Endothelial cell of umbilical vein (primary cell): Measurements from ENCODE around the gene AP4M1. TPM values are rescaled to one million over a fixed set of nuclear protein-coding genes. Genes with fewer than 3 reads are reported as not detected.
A peak's percentile ranks its signal among the peaks of the same experiment; 100 is the strongest.

Source experiments
- BruUV-seq: library from RNA; stranded (reverse); fragments of 400-500 nt; replicated peaks from 2 replicates; lab custom pipeline; 2021; lab: Mats Ljungman, UMichigan
- CTCF ChIA-PET: fragments of 300-600, 350-600 bp; sonication (Branson Sonifier 250); formaldehyde crosslinking; loops from one replicate; lab custom pipeline; 2021; ENCODE audit warnings: antibody characterized with exemption, inconsistent platforms; lab: Charles Lee
- POLR2A ChIA-PET: fragments of 300-600, 350-600 bp; sonication (Branson Sonifier 250); formaldehyde crosslinking; loops from one replicate; lab custom pipeline; 2021; ENCODE audit warnings: antibody characterized with exemption, inconsistent platforms; lab: Charles Lee
- DNase-seq: peaks from one replicate; pipeline ENCODE4 v3.0.0-alpha.2; 2011; ENCODE audit warnings: low read depth, low spot score
- FAIRE-seq: peaks from 2 replicates; lab custom pipeline; 2011; peaks lifted over from hg19 to GRCh38; lab: Jason Lieb, UNC
- H2AFZ ChIP-seq: 2 replicates; pipeline ENCODE4 v1.6.0; 2012; ENCODE audit warnings: low read depth, low read length, control low read depth, inconsistent platforms
- H3K27ac ChIP-seq: 2 replicates; pipeline ENCODE4 v1.5.1; 2011; ENCODE audit warnings: low read depth, mild to moderate bottlenecking, control low read depth, low read length, moderate library complexity; ENCODE audit not compliant: insufficient read depth
- H3K27me3 ChIP-seq, 2 experiments: 2 replicates each; pipeline versions ENCODE4 v1.6.0 to v1.6.1; 2011; ENCODE audit warnings: low read length in 2 of 2, mixed read lengths in 1 of 2; ENCODE audit not compliant: control insufficient read depth in 2 of 2, insufficient read depth in 2 of 2
- H3K36me3 ChIP-seq, 2 experiments: 2 replicates in 1 of 2; 3 replicates in 1 of 2; pipeline ENCODE4 v1.5.1; 2011; ENCODE audit warnings: low read length in 2 of 2, mild to moderate bottlenecking in 1 of 2, moderate library complexity in 1 of 2; ENCODE audit not compliant: control insufficient read depth in 2 of 2, insufficient read depth in 2 of 2; ENCODE audit errors: extremely low read depth in 1 of 2
- H3K4me1 ChIP-seq: 3 replicates; pipeline ENCODE4 v1.5.1; 2011; ENCODE audit warnings: mild to moderate bottlenecking, low read length; ENCODE audit not compliant: control insufficient read depth, insufficient read depth; ENCODE audit errors: extremely low read depth
- H3K4me2 ChIP-seq: 2 replicates; pipeline ENCODE4 v1.6.1; 2011; ENCODE audit warnings: low read length, control low read depth, mixed read lengths; ENCODE audit not compliant: insufficient read depth
- H3K4me3 ChIP-seq, 3 experiments: fragments of 200-600 bp in 1 of 3; sonication (generic), shearing (Covaris generic) in 1 of 3; replicated peaks in 1 of 3; 2 replicates each; pipeline ENCODE4 v1.5.1; 2011 to 2016; ENCODE audit warnings: control low read depth in 3 of 3, low read length in 3 of 3, mild to moderate bottlenecking in 2 of 3, inconsistent platforms in 1 of 3, low read depth in 1 of 3, moderate library complexity in 1 of 3; ENCODE audit not compliant: insufficient read depth in 1 of 3
- H3K79me2 ChIP-seq: 2 replicates; pipeline ENCODE4 v1.6.0; 2012; ENCODE audit warnings: low read length, inconsistent platforms; ENCODE audit not compliant: control insufficient read depth, insufficient read depth
- H3K9ac ChIP-seq: replicated peaks from 2 replicates; pipeline ENCODE3; 2011; ENCODE audit warnings: low read length, control low read depth; ENCODE audit not compliant: insufficient read depth; ENCODE audit errors: extremely low read depth
- H3K9me1 ChIP-seq: replicated peaks from 3 replicates; pipeline ENCODE4 v1.6.0; 2011; ENCODE audit warnings: mild to moderate bottlenecking, low read length; ENCODE audit not compliant: control insufficient read depth, insufficient read depth; ENCODE audit errors: extremely low read depth
- H3K9me3 ChIP-seq: replicated peaks from 2 replicates; pipeline ENCODE4 v1.5.1; 2012; ENCODE audit warnings: low read length, inconsistent platforms; ENCODE audit not compliant: control insufficient read depth, insufficient read depth
- H4K20me1 ChIP-seq: replicated peaks from 2 replicates; pipeline ENCODE3; 2011; ENCODE audit warnings: mild to moderate bottlenecking, low read length; ENCODE audit not compliant: control insufficient read depth, insufficient read depth; ENCODE audit errors: extremely low read depth
- CTCF ChIP-seq, 2 donors: IDR thresholded peaks; 1 replicate in 1 of 2; 2 replicates in 1 of 2; pipeline ENCODE4 v1.5.1; 2011; ENCODE audit warnings: low read length in 2 of 2, mild to moderate bottlenecking in 2 of 2, moderate library complexity in 2 of 2, control low read depth in 1 of 2, inconsistent platforms in 1 of 2, low read depth in 1 of 2; ENCODE audit not compliant: insufficient read depth in 1 of 2; ENCODE audit errors: extremely low read depth in 1 of 2
- EZH2 ChIP-seq: IDR thresholded peaks from 2 replicates; pipeline ENCODE4 v1.6.1; 2012; ENCODE audit warnings: borderline replicate concordance, low read depth, mild to moderate bottlenecking, moderate library complexity, low read length, inconsistent platforms; ENCODE audit not compliant: severe bottlenecking
- FOS ChIP-seq: IDR thresholded peaks from 2 replicates; pipeline ENCODE4 v1.6.1; 2011; ENCODE audit warnings: mild to moderate bottlenecking, low read length, moderate library complexity, borderline replicate concordance; ENCODE audit not compliant: insufficient read depth
- GATA2 ChIP-seq: IDR thresholded peaks from 2 replicates; pipeline ENCODE4 v1.7.0; 2011; ENCODE audit warnings: low read depth, mild to moderate bottlenecking, moderate library complexity, mixed read lengths, low read length; ENCODE audit not compliant: insufficient read length, insufficient read depth
- JUN ChIP-seq: IDR thresholded peaks from 2 replicates; pipeline ENCODE4 v1.6.1; 2011; ENCODE audit warnings: borderline replicate concordance, low read depth; ENCODE audit not compliant: insufficient read length, insufficient read depth
- MAX ChIP-seq: IDR thresholded peaks from 2 replicates; pipeline ENCODE4 v1.6.1; 2011; ENCODE audit not compliant: insufficient read depth, insufficient read length
- MYC ChIP-seq: IDR thresholded peaks from one replicate; pipeline ENCODE4 v1.6.1; 2011; ENCODE audit warnings: mild to moderate bottlenecking, low read depth, low read length
- POLR2A ChIP-seq: IDR thresholded peaks from 2 replicates; pipeline ENCODE4 v1.6.1; 2012; ENCODE audit warnings: low read depth, mild to moderate bottlenecking, control low read depth, low read length
- POLR2AphosphoS5 ChIP-seq: IDR thresholded peaks from 2 replicates; pipeline ENCODE4 v1.6.1; 2012; ENCODE audit warnings: low read depth, mild to moderate bottlenecking, control low read depth, low read length, moderate library complexity; ENCODE audit not compliant: insufficient read depth
- dilution Hi-C: fragments of 300-500 bp; cut with MboI; formaldehyde crosslinking; loops from one replicate; pipeline ENCODE4 v1.15.0; 2019; ENCODE audit warnings: low sequenced_read_pairs; ENCODE audit not compliant: extremely low pct_ligation_motif_present
- intact Hi-C: fragments of 100-400 bp; cut with micrococcal nuclease; formaldehyde crosslinking; loops from one replicate; pipeline ENCODE4 v1.10.0; 2022
- polyA plus RNA-seq, 4 experiments: library from polyadenylated mRNA; depleted of rRNA in 3 of 4; stranded (reverse) in 3 of 4; unstranded in 1 of 4; fragments of >200 nt; gene quantifications; 2 replicates each; pipeline versions ENCODE4 v1.2.1 to v1.2.3, GENCODE V29; 2011 to 2012; ENCODE audit warnings: missing spikeins in 1 of 4
- total RNA-seq: library from RNA; stranded (reverse); gene quantifications from 2 replicates; pipeline ENCODE4 v1.2.3, GENCODE V29; 2021

The AP4M1 gene
- total and polyA plus RNA-seq, 2 donors (not counting 3 experiments of a cell fraction or from before 2014, with no cell fraction given), result 20.5 to 27.4 TPM

GRCh38 chr7:100119970-100120732, 18.7 kb downstream of the AP4M1 start:
- ChIA-PET CTCF (interaction anchor here (1.0 to 1.6 kb wide), 3 partner anchors 11 to 127 kb away, joined by 3 to 4 read pairs (median 3); partner anchors contain the start of genes AP4M1 and MCM7), POLR2A (no interaction called here)
- FAIRE-seq, result no peak
- BruUV-seq, result TSS peak; percentile 60
- peak overlapping the region; percentile 9 to 77 (median 70) for H3K4me3 ChIP-seq
- intact Hi-C loops (loop anchor here (1.0 kb wide), 3 partner anchors 14 to 28 kb away; partner anchors contain the start of genes AP4M1, LAMTOR4 and MCM7), dilution Hi-C loops (no loop called here)
- peak overlapping the region; percentile 83 for H3K27ac ChIP-seq
- H3K27me3 ChIP-seq, result no peaks in the 10 kb centered on the region
- no peak for DNase-seq
- peak overlapping the region; percentile 76 for H3K9ac ChIP-seq
- H4K20me1 ChIP-seq, result no peaks in the 10 kb centered on the region
- peak overlapping the region; percentile 67 for H3K4me2 ChIP-seq
- TF ChIP-seq POLR2AphosphoS5 (peak; percentile 13), JUN (no peak), EZH2 (no peak)
- H3K4me1 ChIP-seq, result peaks cover 11% of the 10 kb centered on the region
- no peaks in the 10 kb centered on the region for H3K9me3 ChIP-seq
- H2AFZ ChIP-seq, result peak overlapping the region; percentile 60
- H3K79me2 ChIP-seq, result peaks cover 10% of the 10 kb centered on the region
- H3K9me1 ChIP-seq, result no peaks in the 10 kb centered on the region
- peaks cover 0 to 1% of the 10 kb centered on the region in 2 experiments for H3K36me3 ChIP-seq

- BruUV-seq, result no TSS peak
- POLR2A ChIA-PET, result no interaction called here
Observed at GRCh38 chr7:100120733-100121036, 19.2 kb downstream of the AP4M1 start.

More at GRCh38 chr7:100120733-100121036, 19.2 kb downstream of the AP4M1 start:
- TF ChIP-seq EZH2 (no peak), FOS (no peak), MAX (no peak), MYC (no peak), GATA2 (no peak), POLR2A (no peak), JUN (no peak), POLR2AphosphoS5 (no peak), CTCF (IDR thresholded peaks at IDR 0.05; ENCODE audit: extremely low read depth in 1 of 2, insufficient read depth in 1 of 2, low read depth in 1 of 2, low read length in 2 of 2) (no peak)
- peak overlapping the region; percentile 67 for H3K4me2 ChIP-seq
- CTCF ChIA-PET, result interaction anchor here (1.0 to 1.6 kb wide), 3 partner anchors 10 to 127 kb away, joined by 3 to 4 read pairs (median 3); partner anchors contain the start of genes AP4M1 and MCM7
- dilution Hi-C loops, result no loop called here
- no peaks in the 10 kb centered on the region for H3K27me3 ChIP-seq
- H4K20me1 ChIP-seq, result no peaks in the 10 kb centered on the region
- no peak overlapping the region for H3K9ac ChIP-seq
- DNase-seq (no peak), FAIRE-seq (no peak)
- peaks cover 10% of the 10 kb centered on the region for H3K79me2 ChIP-seq
- peaks cover 0 to 2% of the 10 kb centered on the region in 2 experiments for H3K36me3 ChIP-seq
- no peak overlapping the region for H2AFZ ChIP-seq
- H3K27ac ChIP-seq, result no peak overlapping the region
- H3K4me1 ChIP-seq, result peaks cover 11% of the 10 kb centered on the region
- H3K4me3 ChIP-seq, result no peak overlapping the region
- no peaks in the 10 kb centered on the region for H3K9me3 ChIP-seq
- H3K9me1 ChIP-seq, result no peaks in the 10 kb centered on the region
- intact Hi-C loops, result loop anchor here (1.0 kb wide), 1 partner anchor 14 kb away; no protein-coding TSS in a partner anchor
